GM10847 (cell line): ENCODE measurements around the gene NUDT19.

Experiments
- POLR2A ChIP-seq: IDR thresholded peaks from 2 replicates; pipeline ENCODE4 v1.6.1; 2011; ENCODE audit not compliant: insufficient read length; ENCODE audit errors: extremely low read depth

The NUDT19 gene

GRCh38 chr19:32692727-32693061, 1.1 kb downstream of the NUDT19 start:
- TF ChIP-seq POLR2A, result no peak

GRCh38 chr19:32702010-32702409, 10.4 kb downstream of the NUDT19 start:
- no peak for TF ChIP-seq POLR2A

DNA sequence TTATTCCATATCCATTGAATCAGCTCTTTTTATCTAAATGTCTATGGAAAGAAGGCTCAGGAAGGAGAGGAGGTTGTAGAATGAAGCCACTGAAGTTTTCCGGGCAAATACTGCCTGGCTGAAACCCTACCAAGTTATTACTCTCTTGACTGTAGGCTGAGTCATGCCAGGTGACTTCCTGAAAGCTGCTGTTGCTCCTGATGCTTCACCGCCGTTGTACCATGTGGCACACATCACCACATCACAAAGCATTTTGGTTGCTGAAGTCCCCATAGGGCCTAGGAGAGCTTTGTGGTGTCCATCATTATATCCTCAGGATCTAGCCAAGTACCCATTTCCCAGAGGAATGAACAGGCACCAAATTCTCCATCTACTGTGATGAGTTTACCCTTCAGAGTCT, 16.8 kb downstream of the NUDT19 start:
- no peak for TF ChIP-seq POLR2A

- TF ChIP-seq POLR2A, result no peak
Observed at GRCh38 chr19:32709032-32709431, 17.4 kb downstream of the NUDT19 start.

GRCh38 chr19:32711747-32712146, 20.1 kb downstream of the NUDT19 start:
- no peak for TF ChIP-seq POLR2A

- TF ChIP-seq POLR2A, result no peak
Observed at GRCh38 chr19:32717496-32717895, 25.9 kb downstream of the NUDT19 start.

DNA sequence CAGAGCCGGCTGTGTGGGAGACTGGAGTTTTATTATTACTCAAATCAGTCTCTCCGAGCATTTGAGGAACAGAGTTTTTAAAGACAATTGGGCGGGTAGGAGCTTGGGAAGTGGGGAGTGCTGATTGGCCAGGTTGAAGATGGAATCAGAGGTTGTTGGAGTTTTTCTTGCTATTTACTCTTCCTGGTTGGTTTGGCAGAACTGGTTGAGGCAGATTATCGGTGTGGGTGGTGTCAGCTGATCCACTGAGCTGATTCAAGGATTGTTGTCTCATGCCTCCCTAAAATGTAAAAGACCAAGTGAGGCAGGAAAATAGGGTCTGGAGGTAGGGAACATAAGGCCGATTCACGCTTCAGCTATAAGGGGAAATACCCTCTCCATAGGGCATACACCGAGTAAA, 26.7 kb downstream of the NUDT19 start:
- no peak for TF ChIP-seq POLR2A

DNA sequence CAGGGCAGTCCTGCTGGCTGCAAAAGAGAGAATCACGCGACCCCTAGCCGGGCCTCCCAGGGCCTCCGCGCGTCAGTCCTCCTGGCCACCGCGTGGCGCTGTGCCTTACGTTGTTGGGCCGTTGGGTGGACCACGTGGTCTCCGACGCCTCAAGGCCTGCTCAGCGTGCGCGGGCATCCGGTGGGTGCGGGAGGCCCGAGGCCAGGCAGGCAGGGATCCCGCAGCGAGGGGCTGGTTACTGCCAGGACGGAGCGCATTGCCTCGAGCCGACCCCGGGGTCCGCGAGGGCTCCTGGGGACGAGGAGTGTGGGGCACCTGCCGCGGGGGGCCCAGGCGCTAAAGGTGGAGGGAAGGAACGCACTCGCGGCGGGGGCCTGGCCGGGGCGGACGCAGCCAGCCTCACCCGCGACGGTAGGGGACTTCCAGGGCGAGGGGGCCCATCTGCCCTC, 28.0 kb downstream of the NUDT19 start, which contains the start of gene TDRD12:
TDRD12 (plus strand) TSS at position 157 of the 449 bp plus-strand sequence. CDS start 306 bp downstream, outside the sequence.
- TF ChIP-seq POLR2A, result no peak

DNA sequence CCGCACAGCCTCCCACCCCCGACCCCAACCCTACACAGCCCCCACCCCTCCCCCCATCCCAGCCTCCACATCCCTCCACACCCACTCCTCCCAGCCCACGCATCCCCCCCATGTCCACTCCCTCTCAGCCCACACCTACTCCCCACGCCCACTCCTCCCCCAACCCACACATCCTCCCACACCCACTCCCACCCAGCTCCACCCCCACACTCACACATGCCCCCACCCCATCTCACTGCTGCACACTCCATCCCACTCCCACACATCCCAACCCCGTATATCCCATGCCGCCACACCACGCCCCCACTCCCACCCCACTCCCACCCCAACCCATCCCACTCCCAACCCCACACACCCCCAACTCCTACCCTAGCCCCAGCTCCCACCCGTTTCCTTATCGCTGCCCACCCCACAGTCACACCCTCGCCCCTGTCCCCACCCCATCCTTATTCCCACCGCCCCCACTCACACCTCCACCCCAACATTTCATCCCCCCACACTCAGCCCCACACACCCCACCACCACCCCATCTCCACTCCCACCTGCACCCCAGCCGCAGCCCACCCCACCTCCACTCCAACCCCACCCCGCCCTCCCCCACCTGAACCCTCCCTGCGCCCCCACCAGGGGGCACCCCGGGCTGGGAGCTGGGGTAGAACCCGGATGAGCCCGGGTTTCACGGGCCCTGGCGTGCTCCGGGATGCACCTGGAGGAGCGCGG, 28.8 kb downstream of the NUDT19 start:
- no peak for TF ChIP-seq POLR2A

GRCh38 chr19:32720936-32721250, 29.3 kb downstream of the NUDT19 start:
- TF ChIP-seq POLR2A, result no peak

GRCh38 chr19:32735936-32736335, 44.3 kb downstream of the NUDT19 start:
- TF ChIP-seq POLR2A, result no peak

- TF ChIP-seq POLR2A, result no peak
Observed at GRCh38 chr19:32743021-32743420, 51.4 kb downstream of the NUDT19 start.

DNA sequence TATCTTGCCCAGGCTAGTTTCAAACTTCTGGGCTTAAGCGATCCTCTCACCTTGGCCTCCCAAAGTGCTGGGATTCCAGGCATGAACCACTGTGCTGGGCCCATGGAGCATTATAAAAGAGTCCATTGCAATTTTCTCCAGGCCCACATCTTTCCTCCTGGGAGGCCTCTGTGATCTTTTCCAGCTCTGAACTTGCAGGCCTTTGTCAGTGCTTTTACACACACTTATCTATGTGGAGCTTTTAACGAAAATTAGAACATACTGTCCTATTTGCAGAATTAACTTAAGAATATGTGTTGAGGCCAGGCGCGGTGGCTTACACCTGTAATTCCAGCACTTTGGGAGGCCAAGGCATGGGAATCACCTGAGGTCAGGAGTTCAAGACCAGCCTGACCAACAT, 51.8 kb downstream of the NUDT19 start:
- TF ChIP-seq POLR2A, result no peak

DNA sequence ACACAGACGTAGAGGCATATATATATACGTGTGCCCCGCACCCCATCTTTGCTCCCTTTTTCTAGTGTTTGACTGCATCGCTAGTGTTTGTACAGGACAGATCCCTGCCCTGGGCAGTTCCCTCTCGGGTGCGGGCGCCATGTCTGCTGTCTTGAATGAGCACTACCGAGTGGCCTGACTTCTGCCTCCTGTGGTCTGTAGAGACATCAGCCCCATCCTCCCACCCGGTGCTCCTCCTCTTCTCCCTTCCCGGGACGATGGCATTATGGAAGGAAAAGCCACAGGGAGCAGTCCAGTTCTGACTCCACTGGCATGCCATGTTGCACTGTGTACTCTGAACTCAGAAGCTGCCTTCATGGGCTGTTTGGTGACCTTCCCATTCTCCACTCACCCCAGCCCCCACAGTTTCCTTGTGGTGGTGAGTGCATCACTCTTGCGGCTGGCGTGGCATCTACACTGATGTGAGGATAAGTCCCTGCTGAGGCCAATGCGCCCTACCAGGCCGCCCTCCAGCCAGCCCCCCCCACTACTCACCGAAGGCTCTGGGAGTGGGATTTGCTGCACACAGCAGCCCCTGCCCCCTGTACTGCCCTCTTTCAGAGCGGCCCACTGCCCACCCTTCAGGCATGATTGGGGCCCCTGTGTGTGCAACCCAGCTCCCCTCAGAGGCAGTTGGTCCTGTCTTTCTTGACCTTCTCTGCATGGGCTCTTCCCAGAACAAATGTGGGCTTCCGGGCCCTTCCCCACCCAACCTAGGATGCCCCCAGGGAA, 53.1 kb downstream of the NUDT19 start:
- no peak for TF ChIP-seq POLR2A

DNA sequence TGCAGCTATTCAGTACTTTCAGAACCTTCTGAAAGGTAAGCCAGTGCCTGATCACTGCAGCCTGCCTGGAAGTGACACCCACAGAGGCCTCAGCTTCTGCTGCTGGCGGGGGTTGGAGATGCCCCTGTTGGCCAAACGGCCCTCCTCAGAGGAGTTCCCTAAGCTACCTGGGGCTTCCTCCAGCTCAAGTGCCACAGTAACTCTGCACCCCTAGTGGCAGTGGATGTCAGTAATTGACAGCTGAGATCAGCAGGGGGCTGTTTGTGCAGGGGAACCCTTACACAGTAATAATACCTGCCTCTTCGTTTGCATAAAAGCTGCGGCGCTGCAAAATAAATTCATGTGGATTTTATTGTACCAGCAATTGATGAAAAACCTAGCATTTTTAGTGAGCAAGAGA, 56.9 kb downstream of the NUDT19 start:
- no peak for TF ChIP-seq POLR2A

- no peak for TF ChIP-seq POLR2A
Observed at GRCh38 chr19:32748948-32749347, 57.3 kb downstream of the NUDT19 start.

GRCh38 chr19:32749361-32749760, 57.7 kb downstream of the NUDT19 start:
- TF ChIP-seq POLR2A, result no peak
